HFFc6 (cell line): ENCODE results near the gene BPIFA1. TPM values are rescaled to one million over a fixed set of nuclear protein-coding genes. Genes with fewer than 3 reads are reported as not detected.

Experiments used
- DNase-seq: peaks from one replicate; pipeline ENCODE4 v3.0.0-alpha.2; 2018
- H3K27ac Mint-ChIP-seq: 2 replicates; pipeline ENCODE4 v1.8.0; 2020; ENCODE audit warnings: mild to moderate bottlenecking, mixed read lengths
- H3K27me3 Mint-ChIP-seq: 2 replicates; pipeline ENCODE4 v1.8.0; 2021; ENCODE audit warnings: mild to moderate bottlenecking, moderate library complexity, mixed read lengths; ENCODE audit not compliant: insufficient read depth
- H3K36me3 Mint-ChIP-seq: 2 replicates; pipeline ENCODE4 v1.8.0; 2021; ENCODE audit warnings: low read depth, mixed read lengths
- H3K4me1 Mint-ChIP-seq: 2 replicates; pipeline ENCODE4 v1.8.0; 2020; ENCODE audit warnings: low read depth, mixed read lengths
- H3K4me3 Mint-ChIP-seq: 2 replicates; pipeline ENCODE4 v1.8.0; 2020; ENCODE audit warnings: mild to moderate bottlenecking, moderate library complexity, mixed read lengths
- H3K9me3 Mint-ChIP-seq: 2 replicates; pipeline ENCODE4 v1.8.0; 2020; ENCODE audit warnings: mild to moderate bottlenecking, mixed read lengths
- total RNA-seq, 6 experiments: library from RNA; stranded (reverse); fragmentation: NEBNext Ultra II Directional; extraction: Animal tissue kit (Norgen Biotek cat#: 25700); gene quantifications; 2 replicates in 1 of 6; 3 replicates in 5 of 6; pipeline ENCODE4 v1.2.3, GENCODE V29; 2021
- TF ChIP-seq, protein P1 (sequence below): fragments of 200-600 bp; sonication (generic); IDR thresholded peaks from 2 replicates; pipeline ENCODE4 v1.5.0; 2021; ENCODE audit warnings: antibody characterized with exemption, mild to moderate bottlenecking

Gene BPIFA1
- total RNA-seq, 6 experiments from 2014 or later = not detected

GRCh38 chr20:33232486-33233072, 3.2 kb upstream of the BPIFA1 start:
- H3K27me3 Mint-ChIP-seq = peaks cover 39% of the 10 kb centered on the region
- TF ChIP-seq, protein P1, sequence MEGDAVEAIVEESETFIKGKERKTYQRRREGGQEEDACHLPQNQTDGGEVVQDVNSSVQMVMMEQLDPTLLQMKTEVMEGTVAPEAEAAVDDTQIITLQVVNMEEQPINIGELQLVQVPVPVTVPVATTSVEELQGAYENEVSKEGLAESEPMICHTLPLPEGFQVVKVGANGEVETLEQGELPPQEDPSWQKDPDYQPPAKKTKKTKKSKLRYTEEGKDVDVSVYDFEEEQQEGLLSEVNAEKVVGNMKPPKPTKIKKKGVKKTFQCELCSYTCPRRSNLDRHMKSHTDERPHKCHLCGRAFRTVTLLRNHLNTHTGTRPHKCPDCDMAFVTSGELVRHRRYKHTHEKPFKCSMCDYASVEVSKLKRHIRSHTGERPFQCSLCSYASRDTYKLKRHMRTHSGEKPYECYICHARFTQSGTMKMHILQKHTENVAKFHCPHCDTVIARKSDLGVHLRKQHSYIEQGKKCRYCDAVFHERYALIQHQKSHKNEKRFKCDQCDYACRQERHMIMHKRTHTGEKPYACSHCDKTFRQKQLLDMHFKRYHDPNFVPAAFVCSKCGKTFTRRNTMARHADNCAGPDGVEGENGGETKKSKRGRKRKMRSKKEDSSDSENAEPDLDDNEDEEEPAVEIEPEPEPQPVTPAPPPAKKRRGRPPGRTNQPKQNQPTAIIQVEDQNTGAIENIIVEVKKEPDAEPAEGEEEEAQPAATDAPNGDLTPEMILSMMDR = no peak
- no peaks in the 10 kb centered on the region for H3K36me3 Mint-ChIP-seq
- no peaks in the 10 kb centered on the region for H3K9me3 Mint-ChIP-seq
- H3K4me3 Mint-ChIP-seq = no peak overlapping the region
- no peaks in the 10 kb centered on the region for H3K4me1 Mint-ChIP-seq
- H3K27ac Mint-ChIP-seq = no peak overlapping the region
- no peak for DNase-seq

DNA sequence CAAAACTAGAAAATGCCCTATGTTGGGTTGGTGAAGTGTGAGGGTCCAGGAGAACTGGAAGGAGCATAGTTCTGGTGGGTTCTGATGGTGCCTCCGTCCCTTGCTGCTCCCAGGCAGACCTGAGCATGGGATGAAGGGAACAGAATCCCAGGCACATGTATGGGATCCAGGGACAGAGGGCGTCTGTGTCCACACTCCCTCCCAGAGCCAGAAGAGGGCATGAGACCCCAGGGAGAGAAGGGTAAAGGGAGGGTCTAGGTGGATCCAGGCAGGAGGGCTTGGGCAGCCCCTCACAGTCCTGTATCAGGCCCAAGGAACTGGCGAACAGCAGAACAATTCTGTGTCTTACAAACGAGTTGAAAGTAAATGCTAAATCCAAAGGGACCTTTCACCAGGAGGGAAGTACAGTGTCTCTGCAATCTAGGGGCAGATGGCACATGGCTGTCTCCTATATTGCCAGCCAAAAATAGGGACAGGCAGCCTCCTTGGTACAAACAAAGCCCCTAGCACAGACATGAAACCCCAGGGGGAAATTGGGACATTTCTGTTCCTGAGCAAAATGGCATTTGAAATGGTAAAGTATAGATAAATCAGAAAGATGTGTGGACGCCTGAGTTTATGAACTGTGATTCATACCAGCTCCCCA, 2.5 kb upstream of the BPIFA1 start:
- peaks cover 41% of the 10 kb centered on the region for H3K27me3 Mint-ChIP-seq
- no peaks in the 10 kb centered on the region for H3K4me1 Mint-ChIP-seq
- TF ChIP-seq, protein P1 = no peak; the same call in 1 of the 2 replicates
- H3K4me3 Mint-ChIP-seq = no peak overlapping the region
- no peak overlapping the region for H3K27ac Mint-ChIP-seq
- no peaks in the 10 kb centered on the region for H3K9me3 Mint-ChIP-seq
- no peaks in the 10 kb centered on the region for H3K36me3 Mint-ChIP-seq
- DNase-seq = no peak

GRCh38 chr20:33234050-33234449, 1.7 kb upstream of the BPIFA1 start:
- no peaks in the 10 kb centered on the region for H3K9me3 Mint-ChIP-seq
- H3K36me3 Mint-ChIP-seq = no peaks in the 10 kb centered on the region
- H3K4me3 Mint-ChIP-seq = no peak overlapping the region
- H3K27me3 Mint-ChIP-seq = peaks cover 44% of the 10 kb centered on the region
- no peak overlapping the region for H3K27ac Mint-ChIP-seq
- DNase-seq = no peak
- H3K4me1 Mint-ChIP-seq = no peaks in the 10 kb centered on the region
- TF ChIP-seq, protein P1 = no peak

- TF ChIP-seq, protein P1 = no peak
- H3K4me3 Mint-ChIP-seq = no peak overlapping the region
- H3K9me3 Mint-ChIP-seq = no peaks in the 10 kb centered on the region
- H3K4me1 Mint-ChIP-seq = no peaks in the 10 kb centered on the region
- no peak for DNase-seq
- no peaks in the 10 kb centered on the region for H3K36me3 Mint-ChIP-seq
- H3K27ac Mint-ChIP-seq = no peak overlapping the region
- peaks cover 35% of the 10 kb centered on the region for H3K27me3 Mint-ChIP-seq
Observed at GRCh38 chr20:33236351-33236750, 555 bp downstream of the BPIFA1 start.

DNA sequence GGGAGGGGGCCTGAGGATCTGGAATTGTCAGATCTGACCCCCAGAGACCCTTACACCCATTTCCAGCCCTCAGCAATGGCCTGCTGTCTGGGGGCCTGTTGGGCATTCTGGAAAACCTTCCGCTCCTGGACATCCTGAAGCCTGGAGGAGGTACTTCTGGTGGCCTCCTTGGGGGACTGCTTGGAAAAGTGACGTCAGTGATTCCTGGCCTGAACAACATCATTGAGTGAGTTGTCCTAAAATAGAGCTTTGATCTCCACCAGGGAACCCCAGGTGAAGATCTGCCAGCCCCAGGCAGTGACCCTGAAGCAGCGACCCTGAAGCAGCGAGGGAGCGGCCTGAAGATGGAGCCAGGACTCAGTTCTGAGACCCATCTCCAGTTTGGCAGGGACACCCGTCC, 2.2 kb downstream of the BPIFA1 start:
- H3K9me3 Mint-ChIP-seq = no peaks in the 10 kb centered on the region
- no peaks in the 10 kb centered on the region for H3K36me3 Mint-ChIP-seq
- H3K4me1 Mint-ChIP-seq = no peaks in the 10 kb centered on the region
- no peak for DNase-seq
- TF ChIP-seq, protein P1 = no peak
- H3K27me3 Mint-ChIP-seq = peaks cover 29% of the 10 kb centered on the region
- no peak overlapping the region for H3K27ac Mint-ChIP-seq
- H3K4me3 Mint-ChIP-seq = no peak overlapping the region
